GM23248 (cell line): Measurements from ENCODE around the gene RIT2.

Source experiments
- EZH2 ChIP-seq: fragments of 200-600 bp; sonication (generic); IDR thresholded peaks from 2 replicates; pipeline ENCODE4 v1.6.1; 2018; ENCODE audit warnings: antibody characterized with exemption, mild to moderate bottlenecking; ENCODE audit not compliant: insufficient read depth, poor library complexity, severe bottlenecking
- EZH2phosphoT487 ChIP-seq: fragments of 200-600 bp; sonication (generic); IDR thresholded peaks from 2 replicates; pipeline ENCODE4 v1.6.1; 2018; ENCODE audit warnings: antibody characterized with exemption, moderate library complexity, mild to moderate bottlenecking, low read depth; ENCODE audit not compliant: insufficient read depth

DNA sequence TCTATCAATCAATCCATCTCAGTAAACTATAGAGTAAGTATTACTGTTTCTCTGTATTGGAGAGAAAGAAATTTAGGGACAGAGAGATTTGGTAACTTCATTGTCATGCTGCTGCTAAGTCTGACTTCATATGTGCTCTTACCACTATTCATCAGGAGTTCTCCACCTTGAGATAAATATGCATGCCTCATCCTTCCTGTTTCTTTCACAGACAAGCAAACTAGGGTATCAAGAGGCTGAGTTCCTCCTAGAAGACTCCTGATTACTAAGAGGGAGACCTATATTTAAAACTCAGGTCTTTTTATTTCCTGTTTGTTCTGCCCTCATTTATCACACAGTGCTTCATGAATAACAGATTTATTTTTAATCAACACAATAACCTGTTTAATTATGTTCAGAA, 34.1 kb downstream of the RIT2 start:
- TF ChIP-seq EZH2 (no peak), EZH2phosphoT487 (no peak)
